Large intestine (tissue), 3 donors: ENCODE data around the gene ZNF608. TPM values are rescaled to one million over a fixed set of nuclear protein-coding genes. Genes with fewer than 3 reads are reported as not detected.

Experiments used
- DNase-seq, 2 donors: peaks; one replicate each; pipeline versions ENCODE4 v3.0.0 to v3.0.0-alpha.2; 2013
- H3K27ac ChIP-seq: one replicate; pipeline ENCODE4 v1.5.1; 2013; ENCODE audit warnings: low read length
- H3K27me3 ChIP-seq: 2 replicates; pipeline ENCODE4 v1.6.1; 2013; ENCODE audit warnings: low read length; ENCODE audit not compliant: control insufficient read depth, insufficient read depth
- H3K36me3 ChIP-seq: 2 replicates; pipeline ENCODE4 v1.6.1; 2013; ENCODE audit warnings: low read length; ENCODE audit not compliant: control insufficient read depth, insufficient read depth
- H3K4me1 ChIP-seq: one replicate; pipeline ENCODE4 v1.6.1; 2013; ENCODE audit warnings: low read length; ENCODE audit not compliant: control insufficient read depth, insufficient read depth
- H3K4me3 ChIP-seq: one replicate; pipeline ENCODE4 v1.5.1; 2013; ENCODE audit warnings: low read length
- H3K9me3 ChIP-seq: one replicate; pipeline ENCODE4 v1.6.1; 2013; ENCODE audit warnings: mild to moderate bottlenecking, low read depth, low read length, moderate library complexity; ENCODE audit not compliant: control insufficient read depth
- WGBS: methylation state at CpG from one replicate; pipeline ENCODE4 v1.1.5; 2013; ENCODE audit warnings: low lambda C conversion rate; ENCODE audit not compliant: insufficient coverage; 5-methylcytosine and 5-hydroxymethylcytosine counted together
- polyA plus RNA-seq: library from polyadenylated mRNA; unstranded; fragments of 120-200 nt; gene quantifications from one replicate; pipeline ENCODE4 v1.2.1, GENCODE V29; 2013

ZNF608 gene
- polyA plus RNA-seq, 1 donor = 44.2 TPM

- DNase-seq = peak in 1 of 2 donors; percentile 67
- Histone ChIP-seq H3K27me3 (no peaks in the 10 kb centered on the region), H3K9me3 (no peaks in the 10 kb centered on the region), H3K4me3 (peak overlapping the region; percentile 71), H3K4me1 (peaks cover 33% of the 10 kb centered on the region), H3K36me3 (no peaks in the 10 kb centered on the region), H3K27ac (peak overlapping the region; percentile 95)
- 0% methylated on average over 3 of the region's 8 CpGs for WGBS
These were observed 3.3 kb downstream of the ZNF608 start for GRCh38 chr5:124742983-124743601.

GRCh38 chr5:124742521-124742920 is 3.9 kb downstream of the ZNF608 start:
- no peak for DNase-seq
- Histone ChIP-seq H3K27ac (peak overlapping the region; percentile 95), H3K4me1 (peaks cover 38% of the 10 kb centered on the region), H3K4me3 (peak overlapping the region; percentile 71), H3K9me3 (no peaks in the 10 kb centered on the region), H3K27me3 (no peaks in the 10 kb centered on the region), H3K36me3 (no peaks in the 10 kb centered on the region)
- 20% methylated on average over 1 of the region's 4 CpGs for whole genome bisulfite sequencing

- H3K27ac ChIP-seq = peak overlapping the region; percentile 95
- H3K27me3 ChIP-seq = no peaks in the 10 kb centered on the region
- no peaks in the 10 kb centered on the region for H3K9me3 ChIP-seq
- H3K36me3 ChIP-seq = no peaks in the 10 kb centered on the region
- DNase-seq = peak; percentile 81 to 90
- peak overlapping the region; percentile 71 for H3K4me3 ChIP-seq
- 25% methylated on average over 2 of the region's 4 CpGs for WGBS
- peaks cover 41% of the 10 kb centered on the region for H3K4me1 ChIP-seq
These were observed 4.5 kb downstream of the ZNF608 start for GRCh38 chr5:124741711-124742496.

GRCh38 chr5:124740991-124741583 is 5.4 kb downstream of the ZNF608 start:
- DNase-seq = peak in 1 of 2 donors; percentile 45
- no peaks in the 10 kb centered on the region for H3K27me3 ChIP-seq
- H3K36me3 ChIP-seq = no peaks in the 10 kb centered on the region
- no peak overlapping the region for H3K4me3 ChIP-seq
- H3K27ac ChIP-seq = peak overlapping the region; percentile 95
- H3K4me1 ChIP-seq = peaks cover 49% of the 10 kb centered on the region
- no peaks in the 10 kb centered on the region for H3K9me3 ChIP-seq
- no CpG with 5 or more reads among the region's 4 CpGs for WGBS

- Histone ChIP-seq H3K4me1 (peaks cover 57% of the 10 kb centered on the region), H3K27ac (peak overlapping the region; percentile 95)
- peak in 1 of 2 donors; percentile 50 for DNase-seq
These were observed 6.4 kb downstream of the ZNF608 start for GRCh38 chr5:124740071-124740470.

GRCh38 chr5:124739634-124740025 is 6.8 kb downstream of the ZNF608 start:
- no CpG with 5 or more reads among the region's 9 CpGs for WGBS
- no peaks in the 10 kb centered on the region for H3K36me3 ChIP-seq
- H3K27me3 ChIP-seq = no peaks in the 10 kb centered on the region
- H3K4me1 ChIP-seq = peaks cover 62% of the 10 kb centered on the region
- H3K27ac ChIP-seq = peak overlapping the region; percentile 95
- H3K4me3 ChIP-seq = no peak overlapping the region
- no peak for DNase-seq
- no peaks in the 10 kb centered on the region for H3K9me3 ChIP-seq

More at GRCh38 chr5:124740071-124740470, 6.4 kb downstream of the ZNF608 start:
- no peak overlapping the region for H3K4me3 ChIP-seq
- H3K36me3 ChIP-seq = no peaks in the 10 kb centered on the region
- no peaks in the 10 kb centered on the region for H3K9me3 ChIP-seq
- H3K27me3 ChIP-seq = no peaks in the 10 kb centered on the region
- WGBS = 20% methylated on average over 1 of the region's 4 CpGs

- H3K36me3 ChIP-seq = no peaks in the 10 kb centered on the region
- peak overlapping the region; percentile 95 for H3K27ac ChIP-seq
- H3K9me3 ChIP-seq = no peaks in the 10 kb centered on the region
- peaks cover 68% of the 10 kb centered on the region for H3K4me1 ChIP-seq
- H3K4me3 ChIP-seq = no peak overlapping the region
- WGBS = no CpG with 5 or more reads among the region's 9 CpGs
- DNase-seq = peak in 1 of 2 donors; percentile 84
- H3K27me3 ChIP-seq = no peaks in the 10 kb centered on the region
These were observed 7.5 kb downstream of the ZNF608 start for GRCh38 chr5:124738681-124739633.

- Histone ChIP-seq H3K27ac (peak overlapping the region; percentile 95), H3K4me1 (peaks cover 80% of the 10 kb centered on the region)
- no peak for DNase-seq
These were observed 8.8 kb downstream of the ZNF608 start for GRCh38 chr5:124737651-124738050.

GRCh38 chr5:124736805-124737188 is 9.6 kb downstream of the ZNF608 start:
- H3K27ac ChIP-seq = peak overlapping the region; percentile 95

More at GRCh38 chr5:124737651-124738050, 8.8 kb downstream of the ZNF608 start:
- H3K9me3 ChIP-seq = no peaks in the 10 kb centered on the region
- H3K27me3 ChIP-seq = no peaks in the 10 kb centered on the region
- H3K4me3 ChIP-seq = no peak overlapping the region
- no peaks in the 10 kb centered on the region for H3K36me3 ChIP-seq
- no CpG with 5 or more reads among the region's 1 CpG for WGBS

More at GRCh38 chr5:124736805-124737188, 9.6 kb downstream of the ZNF608 start:
- Histone ChIP-seq H3K4me1 (peaks cover 82% of the 10 kb centered on the region), H3K9me3 (no peaks in the 10 kb centered on the region), H3K27me3 (no peaks in the 10 kb centered on the region), H3K4me3 (no peak overlapping the region), H3K36me3 (no peaks in the 10 kb centered on the region)
- 40% methylated on average over 1 of the region's 3 CpGs for WGBS
- no peak for DNase-seq
